IPS-15b (cell line): ENCODE data around the gene CD8B.

Experiments
- H3K27me3 ChIP-seq: one replicate; pipeline ENCODE4 v1.6.1; 2013; ENCODE audit warnings: low read length; ENCODE audit not compliant: control insufficient read depth, insufficient read depth
- H3K36me3 ChIP-seq: one replicate; pipeline ENCODE4 v1.6.1; 2013; ENCODE audit warnings: low read length; ENCODE audit not compliant: control insufficient read depth, insufficient read depth
- H3K4me1 ChIP-seq: one replicate; pipeline ENCODE4 v1.6.1; 2013; ENCODE audit warnings: mild to moderate bottlenecking, low read length; ENCODE audit not compliant: control insufficient read depth, insufficient read depth
- H3K4me3 ChIP-seq: one replicate; pipeline ENCODE4 v1.5.1; 2013; ENCODE audit warnings: low read depth, low read length
- H3K9ac ChIP-seq: one replicate; pipeline ENCODE4 v1.6.1; 2013; ENCODE audit warnings: low read depth, mild to moderate bottlenecking, low read length
- H3K9me3 ChIP-seq: one replicate; pipeline ENCODE4 v1.6.1; 2013; ENCODE audit warnings: mild to moderate bottlenecking, low read length; ENCODE audit not compliant: control insufficient read depth, insufficient read depth

The CD8B gene

GRCh38 chr2:86790134-86790675 lies 71.5 kb downstream of the CD8B start:
- peaks cover 78% of the 10 kb centered on the region for H3K27me3 ChIP-seq

GRCh38 chr2:86789687-86790133 lies 72.0 kb downstream of the CD8B start:
- Histone ChIP-seq H3K9ac (no peak overlapping the region), H3K4me1 (no peaks in the 10 kb centered on the region), H3K4me3 (peak overlapping the region; percentile 43), H3K36me3 (no peaks in the 10 kb centered on the region), H3K9me3 (no peaks in the 10 kb centered on the region), H3K27me3 (peaks cover 74% of the 10 kb centered on the region)

More at GRCh38 chr2:86790134-86790675, 71.5 kb downstream of the CD8B start:
- Histone ChIP-seq H3K9me3 (no peaks in the 10 kb centered on the region), H3K36me3 (no peaks in the 10 kb centered on the region), H3K9ac (no peak overlapping the region), H3K4me1 (no peaks in the 10 kb centered on the region), H3K4me3 (peak overlapping the region; percentile 43)

DNA sequence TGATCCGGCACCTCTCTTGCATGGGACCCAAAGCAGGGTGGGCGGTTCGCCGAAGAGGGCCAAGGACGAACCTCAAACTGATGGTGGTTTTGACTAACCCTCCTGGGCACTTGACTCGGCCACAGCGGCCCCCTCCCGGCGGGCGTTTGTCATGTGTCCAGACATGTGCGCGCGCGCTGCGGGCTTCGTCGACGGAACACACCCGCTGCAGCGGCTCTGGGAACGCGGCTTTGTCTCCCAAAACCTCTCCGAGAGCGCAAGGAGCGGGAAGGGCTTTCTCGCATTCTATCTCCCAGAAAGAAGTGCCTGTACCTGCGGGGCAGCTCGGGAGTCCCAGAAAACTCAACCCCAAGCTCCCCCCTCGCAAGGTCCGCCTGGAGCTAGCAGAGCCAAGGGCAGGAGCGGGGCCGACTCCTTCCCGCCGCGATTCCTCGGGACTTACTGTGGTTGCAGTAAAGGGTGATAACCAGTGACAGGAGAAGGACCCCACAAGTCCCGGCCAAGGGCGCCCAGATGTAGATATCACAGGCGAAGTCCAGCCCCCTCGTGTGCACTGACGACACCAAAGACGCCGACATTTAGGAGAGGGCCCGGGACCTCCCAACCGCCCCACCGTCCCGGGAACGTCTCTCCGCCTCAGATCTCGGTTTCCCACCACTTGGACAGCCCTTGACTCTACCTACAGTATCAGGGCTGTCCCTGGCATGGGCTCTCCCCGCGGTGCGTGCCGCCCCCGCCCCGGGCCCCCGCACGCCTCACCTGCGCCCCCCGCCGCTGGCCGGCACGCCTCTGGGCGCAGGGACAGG lies 72.6 kb downstream of the CD8B start:
- H3K4me3 ChIP-seq = peak overlapping the region; percentile 43
- no peaks in the 10 kb centered on the region for H3K9me3 ChIP-seq
- H3K9ac ChIP-seq = no peak overlapping the region
- no peaks in the 10 kb centered on the region for H3K36me3 ChIP-seq
- H3K27me3 ChIP-seq = peaks cover 68% of the 10 kb centered on the region
- no peaks in the 10 kb centered on the region for H3K4me1 ChIP-seq

GRCh38 chr2:86788165-86788564 lies 73.5 kb downstream of the CD8B start:
- Histone ChIP-seq H3K36me3 (no peaks in the 10 kb centered on the region), H3K27me3 (peaks cover 63% of the 10 kb centered on the region), H3K9ac (no peak overlapping the region)

DNA sequence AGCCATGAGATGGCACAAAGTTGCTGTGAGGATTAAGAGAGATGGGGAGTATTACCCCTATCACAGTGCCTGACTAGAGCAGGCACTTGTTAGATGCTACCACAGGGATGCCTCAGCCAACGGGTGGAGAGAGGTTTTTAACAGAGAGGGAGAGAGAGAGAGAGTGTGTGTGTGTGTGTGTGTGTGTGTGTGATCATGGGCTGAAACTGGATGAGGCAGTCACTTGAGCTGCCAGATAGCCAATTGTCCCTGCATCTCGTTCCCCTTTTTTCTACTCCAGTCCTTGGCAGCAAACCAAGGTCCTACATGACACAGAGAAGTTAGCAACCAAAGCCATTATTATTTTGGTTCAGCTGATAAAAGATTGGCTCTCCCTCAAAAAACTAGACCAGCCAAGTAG lies 74.0 kb downstream of the CD8B start:
- Histone ChIP-seq H3K9me3 (no peaks in the 10 kb centered on the region), H3K9ac (no peak overlapping the region)

More at GRCh38 chr2:86788165-86788564, 73.5 kb downstream of the CD8B start:
- Histone ChIP-seq H3K9me3 (no peaks in the 10 kb centered on the region), H3K4me3 (no peak overlapping the region), H3K4me1 (no peaks in the 10 kb centered on the region)

DNA sequence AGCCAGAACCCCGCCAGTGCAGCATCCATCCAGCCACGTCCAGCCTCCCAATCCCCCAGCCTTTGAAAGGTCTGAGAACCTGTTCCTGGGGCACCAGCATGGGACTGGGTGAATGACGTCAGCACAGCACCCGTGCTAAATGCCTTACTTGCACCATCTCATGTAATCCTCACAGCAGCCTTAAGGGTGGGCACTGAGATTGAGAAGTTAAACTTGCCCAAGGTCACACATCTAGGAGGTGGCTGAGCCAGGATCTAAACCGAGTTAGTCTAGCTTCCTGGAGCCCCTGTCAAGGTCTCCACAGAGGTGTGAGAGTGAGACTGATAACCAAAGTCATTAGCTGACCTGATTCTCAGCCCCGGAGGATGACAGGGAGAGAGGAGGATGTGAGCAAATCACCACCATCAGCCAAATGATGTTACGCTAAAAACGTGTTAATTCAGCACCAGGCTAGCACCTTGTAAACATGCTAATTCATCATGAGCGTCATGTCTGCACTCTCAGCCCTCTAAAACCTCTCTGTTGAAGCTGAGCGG lies 75.6 kb downstream of the CD8B start:
- Histone ChIP-seq H3K4me1 (no peaks in the 10 kb centered on the region), H3K9ac (no peak overlapping the region), H3K9me3 (no peaks in the 10 kb centered on the region), H3K4me3 (no peak overlapping the region), H3K36me3 (no peaks in the 10 kb centered on the region), H3K27me3 (peaks cover 43% of the 10 kb centered on the region)

More for the DNA sequence above, 74.0 kb downstream of the CD8B start:
- H3K4me3 ChIP-seq = no peak overlapping the region
- peaks cover 58% of the 10 kb centered on the region for H3K27me3 ChIP-seq
- H3K36me3 ChIP-seq = no peaks in the 10 kb centered on the region
- H3K4me1 ChIP-seq = no peaks in the 10 kb centered on the region

- Histone ChIP-seq H3K9ac (no peak overlapping the region), H3K9me3 (no peaks in the 10 kb centered on the region), H3K36me3 (no peaks in the 10 kb centered on the region), H3K27me3 (peaks cover 38% of the 10 kb centered on the region), H3K4me1 (no peaks in the 10 kb centered on the region), H3K4me3 (no peak overlapping the region)
Observed at GRCh38 chr2:86785456-86785855, 76.2 kb downstream of the CD8B start.

DNA sequence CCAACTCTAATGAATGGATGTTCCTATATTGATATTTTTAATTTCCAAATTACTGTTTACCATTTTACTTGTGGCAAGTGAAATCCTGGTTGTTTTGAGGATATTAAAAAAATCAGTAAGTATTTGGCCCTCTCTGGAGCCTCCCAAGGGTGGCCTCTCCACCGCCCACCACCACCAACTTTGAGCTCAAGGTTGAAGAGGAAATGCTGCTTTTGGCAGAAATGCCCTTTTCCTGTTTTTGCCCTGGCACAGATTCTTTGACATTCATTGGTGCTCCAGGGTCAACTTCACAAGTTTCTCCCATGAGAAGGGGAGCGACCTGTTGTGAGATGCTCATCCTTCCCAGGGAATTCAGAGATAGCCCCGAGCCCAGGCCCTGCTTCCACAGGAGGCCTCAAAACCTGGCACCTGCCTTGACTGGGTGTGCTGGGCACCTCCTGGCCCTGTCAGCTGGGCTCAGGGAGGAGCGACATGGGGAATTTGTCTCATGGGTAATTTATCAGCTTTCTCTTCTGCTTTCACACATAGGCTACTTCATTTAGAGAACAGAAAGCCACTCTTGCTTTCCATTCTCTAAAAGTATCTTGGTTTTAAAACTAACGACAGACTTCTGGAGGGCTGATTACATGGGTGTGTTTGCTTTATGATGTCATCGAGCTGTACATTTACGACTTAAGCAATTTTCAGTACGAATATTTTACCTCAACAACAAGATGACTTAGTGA lies 77.9 kb downstream of the CD8B start:
- H3K9ac ChIP-seq = no peak overlapping the region
- peaks cover 22% of the 10 kb centered on the region for H3K27me3 ChIP-seq
- H3K9me3 ChIP-seq = no peaks in the 10 kb centered on the region
- H3K36me3 ChIP-seq = no peaks in the 10 kb centered on the region
- no peaks in the 10 kb centered on the region for H3K4me1 ChIP-seq
- no peak overlapping the region for H3K4me3 ChIP-seq

DNA sequence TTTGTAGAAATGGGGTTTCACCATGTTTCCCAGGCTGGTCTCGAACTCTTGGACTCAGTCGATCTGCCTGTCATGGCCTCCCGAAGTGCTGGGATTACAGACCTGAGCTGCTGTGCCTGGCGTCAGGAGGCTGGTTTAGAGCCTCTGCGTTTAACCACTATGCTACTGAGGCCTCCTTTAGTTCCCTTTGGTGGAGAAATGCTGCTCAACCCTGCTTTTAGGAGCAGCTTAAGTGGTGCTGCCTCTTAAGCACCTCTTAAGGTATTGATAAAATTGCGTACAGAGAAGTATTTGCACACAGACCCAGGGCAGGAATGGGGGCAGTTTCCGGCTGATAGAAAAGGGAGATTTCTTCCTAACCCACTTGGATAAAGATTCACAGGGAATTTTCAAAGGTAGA lies 78.9 kb downstream of the CD8B start:
- Histone ChIP-seq H3K9ac (no peak overlapping the region), H3K36me3 (no peaks in the 10 kb centered on the region), H3K9me3 (no peaks in the 10 kb centered on the region), H3K4me1 (no peaks in the 10 kb centered on the region), H3K4me3 (no peak overlapping the region), H3K27me3 (peaks cover 12% of the 10 kb centered on the region)

DNA sequence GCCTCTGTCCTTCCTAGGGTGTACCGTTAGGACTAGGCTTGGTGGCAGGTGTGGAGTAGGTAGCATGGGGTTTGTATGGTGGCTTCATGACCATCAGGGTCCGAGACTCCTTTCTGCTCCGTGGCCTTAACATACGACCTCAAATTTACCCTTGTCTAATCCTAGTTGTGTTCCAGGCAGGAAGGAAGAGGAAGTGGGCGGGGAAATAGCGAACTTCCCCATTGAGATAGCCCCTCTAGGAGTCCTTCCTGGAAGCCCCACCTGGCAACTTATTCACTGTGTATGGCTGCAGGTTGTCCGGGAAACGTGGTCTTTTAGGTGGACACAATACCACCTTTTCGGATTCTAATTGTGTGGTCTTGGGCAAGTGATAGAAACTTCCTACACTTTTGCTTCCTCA lies 80.3 kb downstream of the CD8B start:
- Histone ChIP-seq H3K9ac (no peak overlapping the region), H3K36me3 (no peaks in the 10 kb centered on the region)

GRCh38 chr2:86779971-86780370 lies 81.7 kb downstream of the CD8B start:
- H3K4me3 ChIP-seq = no peak overlapping the region
- no peak overlapping the region for H3K9ac ChIP-seq
- H3K9me3 ChIP-seq = no peaks in the 10 kb centered on the region
- no peaks in the 10 kb centered on the region for H3K36me3 ChIP-seq
- H3K27me3 ChIP-seq = no peaks in the 10 kb centered on the region
- no peaks in the 10 kb centered on the region for H3K4me1 ChIP-seq

More for the DNA sequence above, 80.3 kb downstream of the CD8B start:
- H3K4me3 ChIP-seq = no peak overlapping the region
- H3K9me3 ChIP-seq = no peaks in the 10 kb centered on the region
- no peaks in the 10 kb centered on the region for H3K4me1 ChIP-seq
- H3K27me3 ChIP-seq = peaks cover 6% of the 10 kb centered on the region
